HG03342 (cell line): Measurements from ENCODE around the gene PLA1A.

ENCODE experiments used
- ATAC-seq: cut with Tn5 transposase; IDR thresholded peaks from one replicate; pipeline ENCODE4 v1.9.1; 2021; ENCODE audit warnings: mild to moderate bottlenecking, moderate library complexity; ENCODE audit not compliant: unreplicated experiment

PLA1A gene

DNA sequence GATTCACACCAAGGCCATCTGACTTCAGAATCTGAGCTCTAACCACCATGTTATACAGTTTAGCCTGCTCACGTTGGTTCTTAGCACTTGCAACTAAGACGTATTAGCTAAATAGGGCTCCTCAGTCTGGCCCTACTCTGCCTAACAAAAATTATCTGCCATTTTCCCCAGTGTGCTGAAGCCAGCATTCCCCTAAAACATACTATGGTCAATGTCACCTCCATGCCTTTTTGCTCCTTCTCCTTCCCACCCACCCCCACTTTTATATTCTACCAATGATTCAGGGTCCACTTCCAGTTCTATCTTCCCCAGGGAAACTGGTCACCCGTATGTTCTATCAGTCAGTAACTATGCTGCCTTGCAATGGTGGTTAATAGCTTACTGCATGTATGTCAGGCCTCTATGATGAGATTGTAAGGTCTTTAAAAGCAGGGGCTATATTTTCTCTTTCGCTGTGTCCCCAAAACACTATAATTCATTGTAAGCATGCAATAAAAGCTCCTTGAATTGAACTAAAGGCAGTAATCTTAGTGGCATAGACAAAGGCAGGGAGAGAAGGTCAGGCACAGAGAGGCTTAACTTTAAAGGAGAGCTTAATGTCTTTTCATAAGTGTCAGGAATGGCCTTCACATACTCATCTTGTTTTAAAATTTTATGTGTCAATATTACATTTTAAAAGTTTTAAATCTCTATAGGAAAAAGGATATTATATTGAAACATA lies 39.4 kb downstream of the PLA1A start:
- no peak for ATAC-seq

DNA sequence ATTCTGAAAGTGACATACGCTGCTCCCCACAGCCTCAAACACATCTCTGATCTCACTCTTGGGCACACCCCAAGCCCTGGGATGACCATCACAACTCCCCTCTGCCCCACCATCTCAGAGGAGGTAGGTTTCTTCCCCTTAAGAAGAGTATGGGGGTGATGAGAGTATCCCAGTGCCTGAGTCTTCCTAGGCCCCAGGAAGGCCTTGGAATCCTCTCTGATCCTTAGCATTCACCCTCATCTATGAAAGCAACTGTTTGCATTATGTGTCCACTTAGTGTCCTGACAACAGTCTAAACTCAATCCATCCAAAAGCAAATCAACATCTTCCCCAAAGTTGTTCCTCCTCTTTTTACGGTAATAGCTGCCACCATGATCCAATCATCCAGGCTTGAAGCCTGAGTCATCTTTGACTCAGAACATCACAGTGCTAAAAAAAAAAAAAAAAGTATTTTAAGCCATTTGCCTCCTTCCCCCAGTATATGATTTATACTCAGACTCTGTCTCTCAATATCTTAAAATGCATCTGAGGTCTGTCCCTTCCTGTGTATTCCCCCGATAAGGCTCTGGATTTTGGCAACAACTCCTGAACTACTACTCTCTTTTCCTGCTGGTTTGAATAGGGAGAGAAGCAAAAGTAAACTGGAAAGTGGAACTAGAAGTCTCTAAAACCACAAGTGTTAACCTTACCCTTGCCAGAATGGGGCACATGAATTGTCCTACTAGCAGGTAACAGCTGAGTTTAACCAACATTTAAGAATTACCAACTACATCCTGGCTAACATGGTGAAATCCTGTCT lies 40.2 kb downstream of the PLA1A start:
- peak; percentile 38 for ATAC-seq

DNA sequence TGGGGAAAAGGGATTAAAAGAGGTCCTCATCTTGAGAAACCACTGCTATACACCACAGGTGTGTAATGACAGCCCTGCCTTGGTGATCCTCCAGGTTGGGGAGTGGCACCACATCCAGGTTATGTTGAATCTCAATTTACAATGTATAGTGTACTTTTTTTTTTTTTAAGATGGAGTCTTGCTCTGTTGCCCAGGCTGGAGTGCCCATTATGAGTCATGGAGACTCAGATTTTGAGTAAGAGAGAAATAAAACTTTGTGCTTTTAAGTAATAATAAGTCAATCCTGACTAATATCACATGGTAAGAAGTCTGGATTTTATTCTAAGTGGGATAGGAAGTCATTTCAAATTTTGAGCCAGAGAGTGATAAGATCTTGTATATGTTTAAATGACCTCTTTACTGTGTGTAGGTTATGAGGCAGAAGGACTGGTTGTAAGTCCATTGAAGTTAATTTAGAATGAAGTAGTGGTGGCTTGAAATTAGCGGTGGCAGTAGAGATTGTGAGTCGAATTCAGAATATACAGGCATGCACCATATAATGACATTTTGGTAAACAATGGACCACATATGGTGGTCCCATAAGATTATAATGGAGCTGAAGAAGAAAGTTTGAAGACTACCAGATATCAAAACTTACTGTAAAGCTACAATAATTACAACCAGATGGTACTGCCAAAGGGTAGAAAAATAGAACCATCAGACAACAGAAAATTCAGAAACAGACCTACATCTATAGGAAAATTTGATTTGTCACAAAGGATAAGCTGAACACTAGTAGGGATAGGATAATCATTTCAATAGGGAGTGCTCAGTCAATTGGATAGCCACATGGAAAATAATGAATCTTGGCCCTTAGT lies 42.0 kb downstream of the PLA1A start:
- no peak for ATAC-seq

DNA sequence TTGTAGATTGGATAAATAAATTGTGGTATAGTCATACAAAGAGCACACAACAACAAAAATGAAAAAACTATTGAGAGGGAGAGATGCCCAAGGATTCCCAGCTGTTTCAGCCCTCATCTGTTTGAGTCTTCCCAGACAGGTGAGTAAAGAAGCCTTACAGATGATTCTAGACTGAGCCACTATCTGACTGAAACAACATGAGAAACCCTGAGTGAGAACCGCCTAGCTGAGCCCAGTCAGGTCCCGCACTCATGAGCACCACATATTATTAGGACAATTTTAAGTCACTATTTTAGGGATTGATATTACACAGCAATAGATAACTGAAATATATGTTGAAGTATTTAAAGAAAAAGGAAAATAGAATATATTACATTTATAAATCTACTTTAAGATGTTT lies 43.7 kb downstream of the PLA1A start:
- ATAC-seq = no peak

DNA sequence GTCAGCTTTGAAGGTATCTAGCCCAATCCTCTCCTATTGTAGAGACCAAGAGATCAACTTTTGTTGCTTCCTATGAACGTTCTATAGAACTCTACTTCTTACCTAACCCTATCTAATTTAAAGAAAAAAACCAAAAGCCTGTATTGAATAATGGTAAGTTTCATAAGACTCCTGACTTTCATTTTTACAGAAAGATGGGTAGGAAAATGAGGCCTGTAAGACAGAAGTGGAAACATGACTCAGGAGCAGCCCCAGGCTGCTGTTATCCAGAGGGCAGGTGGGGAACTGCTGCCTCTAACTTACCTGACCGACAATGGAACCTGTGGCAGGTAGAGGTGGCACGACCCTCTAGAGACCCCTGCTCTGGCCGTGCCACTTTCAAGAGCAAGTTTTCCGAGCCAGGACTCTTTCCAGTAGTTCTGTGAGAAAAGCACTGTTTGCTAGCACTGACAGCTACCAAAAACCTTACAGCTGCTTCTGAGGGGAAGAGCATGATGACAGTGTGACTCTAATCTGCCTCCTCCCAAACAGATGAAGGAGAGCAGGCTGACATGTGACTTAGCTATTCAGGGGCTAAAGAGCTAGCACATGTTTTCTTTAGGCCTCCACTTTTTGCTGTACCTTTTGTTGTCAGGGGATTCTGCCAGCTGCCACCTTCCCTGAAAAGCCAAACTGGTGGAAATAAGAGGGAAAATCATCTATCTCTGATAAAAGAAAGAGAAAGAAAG lies 45.2 kb downstream of the PLA1A start:
- no peak for ATAC-seq

DNA sequence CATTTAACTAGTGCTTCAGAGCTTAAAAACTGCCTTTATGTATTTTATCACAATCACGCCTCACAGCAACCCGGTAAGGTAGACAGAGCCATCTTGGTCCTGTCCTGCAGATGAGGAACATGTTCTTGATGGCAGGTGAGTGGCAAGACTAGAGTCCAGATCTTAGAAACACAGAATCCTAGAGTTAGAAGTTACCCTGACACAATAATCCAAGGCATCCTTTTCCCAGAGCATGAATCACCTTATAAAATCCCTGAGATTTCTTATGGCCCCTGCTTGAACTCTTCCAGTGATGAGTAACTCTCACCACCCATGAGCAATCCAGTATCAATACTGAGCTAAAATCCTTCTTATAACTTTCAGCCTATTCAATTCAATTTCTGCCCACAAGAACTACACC lies 45.8 kb downstream of the PLA1A start:
- ATAC-seq = no peak

DNA sequence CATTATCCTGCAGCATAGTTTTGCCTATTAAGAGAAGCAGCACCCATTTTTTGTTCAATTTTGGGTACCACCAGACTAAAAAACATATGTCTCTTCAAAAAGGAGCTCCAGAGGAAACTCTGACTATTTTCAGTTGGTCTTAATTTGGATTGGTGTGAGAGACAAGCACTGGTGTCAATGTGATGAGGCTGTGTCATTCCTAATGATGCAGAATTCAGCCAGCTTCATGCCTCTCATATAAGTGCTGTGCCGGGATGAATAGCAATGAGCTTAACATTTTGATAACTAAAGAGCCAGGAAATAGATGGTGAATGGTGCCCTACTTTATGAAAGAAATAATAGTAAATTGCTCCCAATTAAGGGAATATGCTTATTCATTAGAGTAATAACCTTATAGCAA lies 46.8 kb downstream of the PLA1A start:
- ATAC-seq = no peak

DNA sequence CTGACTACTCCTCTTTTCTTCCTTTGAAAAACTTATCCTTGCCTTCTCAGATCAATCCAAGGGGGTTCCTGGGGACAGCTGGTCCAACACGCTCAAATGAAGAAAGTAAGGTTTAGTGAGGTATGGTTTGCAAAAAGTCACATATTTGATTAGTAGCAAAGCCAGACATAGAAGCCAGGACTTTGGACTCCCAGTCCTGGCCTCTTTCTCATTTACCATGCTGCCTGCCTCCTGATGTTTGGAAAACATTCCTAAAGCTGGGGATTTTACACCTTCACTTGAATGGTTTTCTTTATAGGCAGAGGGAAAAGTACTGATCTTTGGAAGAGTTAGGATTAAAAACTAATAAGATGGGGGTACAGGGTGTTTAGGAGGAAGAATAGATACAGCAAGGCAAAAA lies 48.1 kb downstream of the PLA1A start:
- ATAC-seq = no peak

DNA sequence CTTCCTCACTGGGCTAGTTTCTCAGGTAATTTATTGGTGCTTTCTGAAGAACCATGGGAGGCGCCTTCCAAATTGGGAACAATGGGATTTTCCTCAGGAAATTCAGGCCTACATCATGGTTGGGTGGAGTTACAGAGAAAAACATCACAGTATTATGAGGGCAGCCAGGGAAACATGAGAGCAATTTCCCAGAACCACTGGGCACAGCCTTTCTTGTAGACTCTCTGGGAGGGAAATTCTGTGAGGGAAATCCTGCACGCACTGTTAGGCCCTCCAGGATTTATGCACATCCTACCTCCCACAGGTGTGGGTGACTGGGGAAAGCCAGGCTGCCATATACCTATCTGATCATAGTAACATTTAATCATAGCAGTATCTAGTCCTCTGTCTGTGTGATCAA lies 49.5 kb downstream of the PLA1A start:
- ATAC-seq = no peak

DNA sequence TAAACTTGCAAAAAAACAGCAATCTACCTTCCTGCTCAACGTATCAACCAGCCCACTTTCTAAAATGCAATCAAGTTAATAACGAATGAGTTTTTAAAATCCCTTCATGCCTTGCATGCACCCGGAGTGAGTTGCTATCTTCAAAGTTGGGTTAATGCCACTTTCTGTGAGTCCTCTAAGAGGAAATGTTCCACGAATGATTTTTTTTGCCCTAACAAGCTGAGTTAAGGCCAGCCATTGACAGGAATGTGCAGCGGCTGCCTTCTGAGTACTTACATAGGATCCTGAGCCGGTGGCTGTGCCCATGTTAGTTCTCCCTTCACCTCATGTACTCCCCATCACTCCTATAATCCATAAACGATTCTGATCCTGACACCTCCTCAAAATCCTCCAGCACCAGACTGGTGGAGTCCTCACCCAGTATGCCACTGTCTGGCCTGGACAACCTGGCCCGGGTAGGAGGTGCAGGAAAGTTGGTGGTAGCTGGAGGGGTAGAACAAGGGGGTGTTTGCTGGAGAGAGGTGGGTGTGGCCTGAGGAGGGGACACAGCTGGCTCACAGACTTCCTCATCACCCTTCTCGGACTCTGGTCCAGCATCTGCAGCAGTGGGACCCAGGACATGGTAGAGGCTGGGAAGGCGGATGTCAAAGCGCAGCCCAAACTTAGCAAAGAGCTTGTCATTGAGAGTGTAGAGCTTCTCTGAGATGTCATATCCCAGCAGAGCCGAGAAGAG lies 50.3 kb downstream of the PLA1A start:
- ATAC-seq = no peak

DNA sequence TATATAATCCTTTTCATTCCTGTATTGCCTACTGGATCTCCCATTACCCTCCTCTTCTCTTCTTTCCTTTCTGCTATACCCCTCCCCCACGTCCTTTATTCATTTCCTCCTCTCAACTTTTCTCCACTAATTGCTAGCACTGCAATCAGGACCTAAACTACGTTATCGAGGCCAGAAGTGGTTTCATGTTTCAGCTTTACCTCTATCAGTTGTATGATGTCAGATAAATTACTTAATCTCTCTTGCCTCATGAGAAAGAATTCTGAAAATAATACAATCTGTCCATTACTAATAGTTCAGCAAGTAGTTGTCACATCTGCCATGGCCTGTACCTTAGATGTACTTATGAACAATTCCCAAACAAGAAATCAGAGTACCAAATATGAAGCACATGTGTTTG lies 52.1 kb downstream of the PLA1A start:
- no peak for ATAC-seq

DNA sequence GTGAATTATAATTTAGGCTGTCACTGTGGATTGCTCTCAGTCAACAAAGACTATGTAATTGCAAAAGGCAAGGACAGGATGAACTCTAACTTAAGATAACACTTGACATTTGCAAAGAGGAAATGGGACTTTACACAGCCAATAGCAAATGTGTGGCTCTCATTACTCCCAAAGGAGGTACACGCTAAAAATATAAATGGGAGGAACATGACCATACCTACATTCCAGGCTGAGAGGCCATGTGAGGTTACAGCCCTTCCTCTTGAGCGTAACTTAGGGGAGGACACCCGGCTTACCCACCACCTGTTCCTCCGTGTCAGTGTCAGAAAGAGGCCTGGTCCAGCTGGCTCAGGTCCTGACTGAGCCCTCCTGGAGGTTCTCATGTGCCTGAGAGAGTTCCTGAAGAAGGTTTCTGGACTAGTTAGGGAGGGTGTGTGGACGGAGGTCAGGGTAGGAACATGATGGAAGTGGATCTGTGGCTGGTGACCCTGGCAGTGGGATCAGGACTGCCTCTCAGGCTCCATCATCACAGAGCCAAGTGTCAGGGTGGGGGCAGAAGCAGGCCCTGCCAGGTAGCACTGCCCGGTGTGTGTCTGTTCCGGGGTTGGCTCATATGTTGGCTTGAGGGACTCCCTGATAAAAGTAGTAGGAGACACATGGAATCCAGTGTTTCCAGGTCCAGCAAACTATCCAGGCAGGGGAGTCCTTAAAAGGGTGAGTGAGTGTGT lies 54.8 kb downstream of the PLA1A start:
- ATAC-seq = no peak

DNA sequence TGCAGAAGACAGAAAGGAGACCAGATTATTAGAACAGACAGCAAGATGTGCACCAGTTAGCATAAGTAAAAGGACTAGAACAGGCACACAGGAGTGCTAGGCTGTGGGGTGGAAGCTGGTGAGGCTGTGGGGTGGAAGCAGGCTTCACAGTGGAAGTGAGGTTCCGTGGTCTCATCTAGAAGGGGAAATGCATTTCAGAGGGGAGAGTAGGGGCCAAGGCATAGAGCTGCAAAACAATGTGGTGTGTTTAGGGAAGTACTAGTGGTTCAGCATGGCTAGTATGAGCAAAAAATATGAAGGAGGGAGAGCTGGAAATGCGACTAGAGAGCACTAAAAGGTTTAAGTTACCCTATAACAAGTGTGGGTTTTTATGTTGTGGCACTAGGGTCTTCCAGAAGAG lies 56.2 kb downstream of the PLA1A start:
- ATAC-seq = no peak

DNA sequence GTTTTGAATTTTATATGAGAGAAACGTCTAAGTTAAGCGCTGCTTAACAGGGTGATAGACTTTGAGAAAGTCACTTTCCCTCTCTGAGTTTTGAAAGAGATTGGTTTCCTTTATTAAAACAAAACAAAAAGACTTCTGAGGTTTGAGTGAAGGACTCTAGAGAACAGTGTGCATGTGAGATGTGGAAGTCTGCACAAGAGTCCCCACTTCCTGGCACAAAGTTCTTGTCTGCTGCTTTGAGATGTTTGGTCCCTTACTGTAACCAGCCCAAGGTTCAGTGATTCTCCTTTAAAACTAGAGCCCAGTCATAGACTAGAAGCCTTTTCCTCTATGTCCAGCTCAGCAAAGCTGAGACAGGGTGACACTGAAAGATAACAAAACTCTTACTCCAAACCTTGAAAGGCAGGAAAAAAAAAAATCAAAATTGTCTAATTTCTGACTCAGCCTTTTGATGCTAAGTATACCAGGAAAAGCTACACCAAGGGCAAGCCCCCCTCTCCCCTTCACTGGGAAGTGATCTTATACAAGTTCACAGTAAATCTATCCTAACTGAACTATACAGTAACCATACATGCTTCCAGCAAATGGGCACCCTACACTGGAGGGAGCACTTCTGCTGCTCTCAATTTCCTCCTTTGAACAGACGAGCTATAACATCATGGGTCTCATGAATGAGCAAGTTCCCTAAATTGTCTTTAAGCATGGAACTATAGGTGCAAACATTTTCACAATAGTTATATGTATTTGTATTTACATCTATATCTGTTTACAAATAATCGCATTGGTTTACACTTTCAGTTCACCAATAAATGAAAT lies 60.4 kb downstream of the PLA1A start:
- no peak for ATAC-seq

DNA sequence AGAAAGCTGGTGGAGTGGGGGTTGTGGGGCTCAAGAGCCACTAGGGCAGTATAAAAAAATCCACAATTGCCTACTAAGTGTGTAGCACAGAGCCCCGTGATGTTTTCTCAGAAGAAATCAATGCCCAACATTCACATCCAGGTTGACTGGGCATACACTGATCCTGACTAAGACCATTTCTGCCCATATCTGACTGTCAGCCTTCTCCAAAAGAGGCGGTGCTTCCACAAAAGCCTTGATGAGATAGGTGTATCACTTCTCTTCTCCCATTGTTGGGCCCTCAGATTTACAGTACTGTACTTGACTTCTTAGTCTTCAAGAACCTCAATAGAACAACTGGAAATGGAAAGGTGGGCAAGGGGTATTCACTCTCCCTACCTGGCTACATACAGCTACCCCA lies 61.3 kb downstream of the PLA1A start:
- ATAC-seq = no peak

DNA sequence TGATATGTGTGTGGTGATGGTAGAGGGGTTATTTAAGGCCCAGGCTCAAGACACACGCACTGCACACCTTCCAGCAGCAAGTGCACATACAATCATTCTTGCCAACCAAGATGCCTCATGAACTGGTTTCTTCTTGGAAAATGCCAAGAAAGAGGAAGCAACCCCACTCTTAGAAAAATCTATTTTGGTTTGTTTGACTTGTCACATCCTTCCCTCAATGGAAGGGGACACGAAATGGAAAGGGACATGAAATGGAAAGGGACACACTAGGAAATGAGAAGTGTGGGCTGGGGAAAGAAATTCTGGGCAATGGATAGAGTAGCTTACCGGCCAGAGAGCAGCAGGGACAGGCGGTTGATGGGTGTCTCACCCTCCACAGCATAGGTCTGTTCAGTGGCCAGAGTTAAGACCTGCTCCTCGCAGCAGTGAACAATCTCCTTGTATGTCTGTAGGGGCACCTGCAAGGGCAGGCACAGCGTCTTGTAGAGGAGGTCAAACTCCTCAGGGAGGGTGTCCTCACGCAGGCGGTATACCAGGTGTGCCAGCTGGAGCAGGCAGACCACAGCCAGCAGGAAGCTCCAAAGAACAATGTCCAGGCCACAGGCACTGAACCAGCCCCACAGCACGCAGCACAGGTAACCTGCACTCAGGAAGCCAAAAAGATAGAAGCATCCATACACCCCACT lies 62.1 kb downstream of the PLA1A start:
- no peak for ATAC-seq

DNA sequence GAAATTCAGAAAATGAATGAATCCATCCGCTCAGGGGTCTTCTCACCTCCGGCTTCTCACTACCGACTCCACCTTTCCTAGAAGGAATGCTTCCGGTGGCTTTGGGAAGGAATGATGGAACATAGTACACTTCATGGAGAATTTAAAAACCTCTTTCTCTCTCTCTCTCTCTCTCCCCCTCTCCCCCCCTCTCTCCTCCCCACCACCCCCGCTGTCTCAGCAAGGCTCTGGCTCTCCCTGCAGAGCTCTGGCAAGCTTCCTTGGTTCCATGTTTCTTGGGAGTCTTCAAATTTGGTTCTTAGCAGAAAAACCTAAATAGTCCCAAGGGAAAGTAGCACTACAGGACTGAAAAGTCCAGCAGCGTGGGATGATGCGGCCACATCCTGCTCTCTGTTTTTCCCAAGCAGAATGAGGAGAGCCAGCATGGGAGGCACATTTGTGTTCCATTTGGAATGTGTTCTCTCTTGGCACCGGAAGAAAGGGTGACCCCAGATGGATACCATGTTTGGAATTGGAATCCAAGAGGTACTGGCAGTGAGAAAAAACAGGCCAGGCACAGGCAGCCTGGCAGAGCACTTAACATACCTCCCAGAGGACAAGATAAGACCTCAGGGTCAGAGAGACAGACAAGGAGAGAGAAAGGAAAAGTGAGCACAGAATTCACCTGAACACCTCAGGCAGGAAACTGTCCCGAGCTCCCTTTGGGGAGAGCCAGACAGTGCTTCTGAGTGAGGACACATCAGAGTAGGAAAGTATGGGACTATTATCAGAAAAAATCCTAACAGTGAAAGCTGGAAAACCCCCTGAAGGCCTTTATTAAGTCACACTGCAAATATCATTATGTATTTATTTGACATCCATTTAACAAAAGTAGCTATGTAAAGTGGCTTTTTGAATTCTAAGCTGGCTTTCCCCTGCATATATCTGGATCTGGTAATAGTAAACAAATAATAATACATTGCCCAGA lies 63.1 kb downstream of the PLA1A start, which contains the start of gene POPDC2:
POPDC2 (minus strand) TSS at position 116 of the 967 bp plus-strand sequence. CDS start 166 bp downstream, outside the sequence.
- no peak for ATAC-seq
